ENCODE results near the gene STXBP6.

DNA sequence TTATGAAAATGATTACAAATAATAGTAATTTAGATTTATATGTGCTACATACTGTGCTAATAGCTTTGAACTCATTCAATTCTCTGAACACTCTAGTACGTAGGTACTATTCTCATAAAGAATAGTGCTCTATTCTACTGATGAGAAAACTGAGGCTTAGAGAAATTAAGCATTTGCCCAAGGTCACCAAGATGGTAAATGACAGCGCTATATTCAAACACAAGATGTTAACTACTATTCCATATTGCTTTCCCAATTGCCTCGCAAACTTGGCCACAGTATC, 233.1 kb downstream of the STXBP6 start:
- TF ChIP-seq POLR2A (IDR thresholded peaks at IDR 0.05) = no peak
- TF ChIP-seq, protein P1, sequence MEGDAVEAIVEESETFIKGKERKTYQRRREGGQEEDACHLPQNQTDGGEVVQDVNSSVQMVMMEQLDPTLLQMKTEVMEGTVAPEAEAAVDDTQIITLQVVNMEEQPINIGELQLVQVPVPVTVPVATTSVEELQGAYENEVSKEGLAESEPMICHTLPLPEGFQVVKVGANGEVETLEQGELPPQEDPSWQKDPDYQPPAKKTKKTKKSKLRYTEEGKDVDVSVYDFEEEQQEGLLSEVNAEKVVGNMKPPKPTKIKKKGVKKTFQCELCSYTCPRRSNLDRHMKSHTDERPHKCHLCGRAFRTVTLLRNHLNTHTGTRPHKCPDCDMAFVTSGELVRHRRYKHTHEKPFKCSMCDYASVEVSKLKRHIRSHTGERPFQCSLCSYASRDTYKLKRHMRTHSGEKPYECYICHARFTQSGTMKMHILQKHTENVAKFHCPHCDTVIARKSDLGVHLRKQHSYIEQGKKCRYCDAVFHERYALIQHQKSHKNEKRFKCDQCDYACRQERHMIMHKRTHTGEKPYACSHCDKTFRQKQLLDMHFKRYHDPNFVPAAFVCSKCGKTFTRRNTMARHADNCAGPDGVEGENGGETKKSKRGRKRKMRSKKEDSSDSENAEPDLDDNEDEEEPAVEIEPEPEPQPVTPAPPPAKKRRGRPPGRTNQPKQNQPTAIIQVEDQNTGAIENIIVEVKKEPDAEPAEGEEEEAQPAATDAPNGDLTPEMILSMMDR (IDR thresholded peaks at IDR 0.05) = no peak
